NAMALWA (cell line): Measurements from ENCODE around the gene PDLIM5.
"Not testable (repeated sequence)": the region's sequence is repeated elsewhere in the genome, so short reads cannot be mapped to it uniquely, and the experiment has no call there.

Experiments
- DNase-seq: peaks from one replicate; pipeline ENCODE4 v3.0.0-alpha.2; 2015; ENCODE audit warnings: low spot score

Gene PDLIM5

GRCh38 chr4:94528792-94529451 is 77.2 kb downstream of the PDLIM5 start:
- DNase-seq: no peak

GRCh38 chr4:94530073-94530472 is 78.3 kb downstream of the PDLIM5 start:
- DNase-seq: no peak

GRCh38 chr4:94531991-94532789 is 80.4 kb downstream of the PDLIM5 start:
- no peak for DNase-seq

GRCh38 chr4:94533405-94534223 is 81.9 kb downstream of the PDLIM5 start:
- DNase-seq: no peak

GRCh38 chr4:94534401-94535312 is 82.9 kb downstream of the PDLIM5 start:
- peak; percentile 29 for DNase-seq

- DNase-seq: no peak
Measured at GRCh38 chr4:94536049-94536448, 84.3 kb downstream of the PDLIM5 start.

- no peak for DNase-seq
Measured at GRCh38 chr4:94536649-94537469, 85.1 kb downstream of the PDLIM5 start.

GRCh38 chr4:94537921-94538628 is 86.3 kb downstream of the PDLIM5 start:
- DNase-seq: no peak

- DNase-seq: no peak
Measured at GRCh38 chr4:94540476-94540875, 88.7 kb downstream of the PDLIM5 start.

GRCh38 chr4:94544811-94545210 is 93.1 kb downstream of the PDLIM5 start:
- no peak for DNase-seq

GRCh38 chr4:94545296-94545695 is 93.6 kb downstream of the PDLIM5 start:
- no peak for DNase-seq

GRCh38 chr4:94546949-94547348 is 95.2 kb downstream of the PDLIM5 start:
- DNase-seq: no peak

- DNase-seq: no peak
Measured at GRCh38 chr4:94548571-94548970, 96.8 kb downstream of the PDLIM5 start.

- no peak for DNase-seq
Measured at GRCh38 chr4:94550352-94550751, 98.6 kb downstream of the PDLIM5 start.

GRCh38 chr4:94550851-94551250 is 99.1 kb downstream of the PDLIM5 start:
- DNase-seq: no peak

- no peak for DNase-seq
Measured at GRCh38 chr4:94551643-94552564, 100.2 kb downstream of the PDLIM5 start.

- DNase-seq: not testable (repeated sequence)
Measured at GRCh38 chr4:94556047-94556446, 104.3 kb downstream of the PDLIM5 start.

- not testable (repeated sequence) for DNase-seq
Measured at GRCh38 chr4:94557632-94558031, 105.9 kb downstream of the PDLIM5 start.

GRCh38 chr4:94558392-94558904 is 106.7 kb downstream of the PDLIM5 start:
- no peak for DNase-seq
